Renal pelvis (tissue), 4 donors: ENCODE measurements around the gene SCNN1B. TPM values are rescaled to one million over a fixed set of nuclear protein-coding genes. Genes with fewer than 3 reads are reported as not detected.
"Not testable (repeated sequence)": the region's sequence is repeated elsewhere in the genome, so short reads cannot be mapped to it uniquely, and the experiment has no call there.

Experiments
- DNase-seq: peaks from one replicate; pipeline ENCODE4 v3.0.0-alpha.2; 2013
- polyA plus RNA-seq, 3 donors: library from polyadenylated mRNA; unstranded; fragments of 120-200 nt; gene quantifications; one replicate each; pipeline ENCODE4 v1.2.1, GENCODE V29; 2013; ENCODE audit not compliant: insufficient read length in 3 of 3

Gene SCNN1B
- polyA plus RNA-seq, 3 donors: 16.4 to 17.7 (median 17.2) TPM

- DNase-seq: no peak
Observed at GRCh38 chr16:23378921-23379320, 76.8 kb downstream of the SCNN1B start.

GRCh38 chr16:23379707-23380106 lies 77.6 kb downstream of the SCNN1B start:
- DNase-seq: no peak

- no peak for DNase-seq
Observed at GRCh38 chr16:23380501-23380951, 78.4 kb downstream of the SCNN1B start.

GRCh38 chr16:23381702-23382101 lies 79.6 kb downstream of the SCNN1B start:
- not testable (repeated sequence) for DNase-seq

GRCh38 chr16:23382279-23382678 lies 80.2 kb downstream of the SCNN1B start:
- DNase-seq: no peak

GRCh38 chr16:23383881-23384280 lies 81.8 kb downstream of the SCNN1B start:
- DNase-seq: no peak

- no peak for DNase-seq
Observed at GRCh38 chr16:23384878-23385277, 82.8 kb downstream of the SCNN1B start.

GRCh38 chr16:23385441-23385840 lies 83.3 kb downstream of the SCNN1B start:
- no peak for DNase-seq

GRCh38 chr16:23387666-23388065 lies 85.6 kb downstream of the SCNN1B start:
- DNase-seq: no peak

- no peak for DNase-seq
Observed at GRCh38 chr16:23388786-23389185, 86.7 kb downstream of the SCNN1B start.

- no peak for DNase-seq
Observed at GRCh38 chr16:23389201-23389600, 87.1 kb downstream of the SCNN1B start.

GRCh38 chr16:23389936-23390335 lies 87.8 kb downstream of the SCNN1B start:
- not testable (repeated sequence) for DNase-seq

GRCh38 chr16:23391381-23392222 lies 89.5 kb downstream of the SCNN1B start:
- DNase-seq: no peak

GRCh38 chr16:23392223-23392600 lies 90.1 kb downstream of the SCNN1B start:
- no peak for DNase-seq

- DNase-seq: no peak
Observed at GRCh38 chr16:23394141-23394831, 92.2 kb downstream of the SCNN1B start.

- DNase-seq: no peak
Observed at GRCh38 chr16:23395732-23396131, 93.6 kb downstream of the SCNN1B start.

GRCh38 chr16:23397464-23397863 lies 95.4 kb downstream of the SCNN1B start:
- no peak for DNase-seq

- DNase-seq: peak; percentile 49
Observed at GRCh38 chr16:23398987-23399805, 97.1 kb downstream of the SCNN1B start.

GRCh38 chr16:23400447-23400846 lies 98.3 kb downstream of the SCNN1B start:
- DNase-seq: not testable (repeated sequence)

GRCh38 chr16:23401139-23401538 lies 99.0 kb downstream of the SCNN1B start:
- DNase-seq: no peak

- no peak for DNase-seq
Observed at GRCh38 chr16:23402100-23402499, 100.0 kb downstream of the SCNN1B start.

- DNase-seq: no peak
Observed at GRCh38 chr16:23403547-23403946, 101.4 kb downstream of the SCNN1B start.
